GM23338 (cell line): ENCODE measurements around the gene NTPCR. TPM values are rescaled to one million over a fixed set of nuclear protein-coding genes. Genes with fewer than 3 reads are reported as not detected.

Experiments
- ATAC-seq: fragments of 200-7000 bp; cut with Tn5 transposase; 3 replicates; pipeline ENCODE4 v1.9.1; 2020
- DNase-seq: peaks from one replicate; pipeline ENCODE4 v3.0.0-alpha.2; 2015; ENCODE audit warnings: low spot score
- H2AFZ ChIP-seq: fragments of 200-600 bp; sonication (generic); 2 replicates; pipeline ENCODE4 v1.8.0; 2016; ENCODE audit warnings: antibody characterized with exemption, mild to moderate bottlenecking, moderate library complexity
- H3F3A ChIP-seq: fragments of 200-600 bp; sonication (generic); replicated peaks from 2 replicates; pipeline ENCODE4 v1.8.0; 2017; ENCODE audit warnings: antibody characterized with exemption, mixed run types, low read depth
- H3K27ac ChIP-seq: fragments of 200-600 bp; sonication (generic); 2 replicates; pipeline ENCODE4 v1.6.1; 2016; ENCODE audit warnings: low read depth
- H3K27me3 ChIP-seq: fragments of 200-600 bp; sonication (generic); 2 replicates; pipeline ENCODE4 v1.8.0; 2016; ENCODE audit warnings: mild to moderate bottlenecking, mixed run types, moderate library complexity; ENCODE audit not compliant: insufficient read depth
- H3K36me3 ChIP-seq: fragments of 200-600 bp; sonication (generic); 2 replicates; pipeline ENCODE4 v1.8.0; 2016; ENCODE audit warnings: mild to moderate bottlenecking; ENCODE audit not compliant: insufficient read depth
- H3K4me1 ChIP-seq: fragments of 200-600 bp; sonication (generic); 2 replicates; pipeline ENCODE4 v1.8.0; 2016; ENCODE audit warnings: mild to moderate bottlenecking, moderate library complexity; ENCODE audit not compliant: insufficient read depth
- H3K4me2 ChIP-seq: fragments of 200-600 bp; sonication (generic); 2 replicates; pipeline ENCODE4 v1.7.1; 2017; ENCODE audit warnings: mixed run types
- H3K4me3 ChIP-seq: fragments of 200-600 bp; sonication (generic); 2 replicates; pipeline ENCODE4 v1.6.1; 2016; ENCODE audit warnings: mixed run types
- H3K79me2 ChIP-seq: fragments of 200-600 bp; sonication (generic); replicated peaks from 2 replicates; pipeline ENCODE4 v1.8.0; 2017; ENCODE audit warnings: mild to moderate bottlenecking; ENCODE audit not compliant: insufficient read depth
- H3K9me2 ChIP-seq: fragments of 200-600 bp; sonication (generic); 2 replicates; pipeline ENCODE4 v1.8.0; 2017; ENCODE audit not compliant: insufficient read depth
- H4K20me1 ChIP-seq: fragments of 200-600 bp; sonication (generic); replicated peaks from 2 replicates; pipeline ENCODE4 v1.8.0; 2017; ENCODE audit warnings: mild to moderate bottlenecking; ENCODE audit not compliant: insufficient read depth
- H3K27ac Mint-ChIP-seq: 2 replicates; pipeline ENCODE4 v1.8.0; 2020; ENCODE audit warnings: inconsistent platforms, mild to moderate bottlenecking, moderate library complexity, mixed read lengths
- H3K27me3 Mint-ChIP-seq: 3 replicates; pipeline ENCODE4 v1.8.0; 2022; ENCODE audit warnings: low read depth, mild to moderate bottlenecking, moderate library complexity, mixed read lengths, inconsistent platforms; ENCODE audit not compliant: insufficient read depth, poor library complexity
- H3K36me3 Mint-ChIP-seq: 3 replicates; pipeline ENCODE4 v1.8.0; 2021; ENCODE audit warnings: low read depth, mild to moderate bottlenecking, inconsistent platforms, moderate library complexity, mixed read lengths
- H3K4me1 Mint-ChIP-seq: 3 replicates; pipeline ENCODE4 v1.8.0; 2020; ENCODE audit warnings: mild to moderate bottlenecking, inconsistent platforms, mixed read lengths
- H3K4me3 Mint-ChIP-seq: 3 replicates; pipeline ENCODE4 v1.8.0; 2021; ENCODE audit warnings: moderate library complexity, mild to moderate bottlenecking, inconsistent platforms, mixed read lengths
- H3K9me3 Mint-ChIP-seq: 3 replicates; pipeline ENCODE4 v1.8.0; 2020; ENCODE audit warnings: moderate library complexity, mild to moderate bottlenecking, inconsistent platforms, mixed read lengths
- CTCF ChIP-seq, 2 experiments: fragments of 200-600 bp in 1 of 2; sonication (generic) in 1 of 2; conservative IDR thresholded peaks; 2 replicates each; pipeline versions ENCODE4 v1.5.1 to v1.6.1; 2016 to 2017; ENCODE audit warnings: antibody characterized with exemption in 2 of 2, low read depth in 2 of 2, mild to moderate bottlenecking in 2 of 2, moderate library complexity in 1 of 2
- EZH2 ChIP-seq: fragments of 200-600 bp; sonication (generic); IDR thresholded peaks from one replicate; pipeline ENCODE4 v1.8.0; 2017; ENCODE audit warnings: antibody characterized with exemption, mild to moderate bottlenecking, low read depth; ENCODE audit not compliant: unreplicated experiment
- JUNB ChIP-seq: IDR thresholded peaks from one replicate; pipeline ENCODE4 v1.6.1; 2016; ENCODE audit warnings: antibody characterized with exemption; ENCODE audit not compliant: unreplicated experiment
- REST ChIP-seq: IDR thresholded peaks from one replicate; pipeline ENCODE4 v1.6.1; 2018; ENCODE audit warnings: antibody characterized with exemption; ENCODE audit not compliant: unreplicated experiment
- STAT1 ChIP-seq: IDR thresholded peaks from one replicate; pipeline ENCODE4 v1.6.1; 2016; ENCODE audit warnings: antibody characterized with exemption; ENCODE audit not compliant: unreplicated experiment
- ZNF462 ChIP-seq: fragments of 250-450 bp; sonication (Bioruptor Pico); IDR thresholded peaks from 2 replicates; pipeline ENCODE4 v1.5.0; 2020; ENCODE audit warnings: mild to moderate bottlenecking, moderate library complexity
- polyA plus RNA-seq: library from polyadenylated mRNA; unstranded; fragments of >200 nt; fragmentation: Nextera tagmentation; extraction: Ambion mirVana; gene quantifications from 2 replicates; pipeline ENCODE4 v1.2.1, GENCODE V29; 2016
- total RNA-seq: library from RNA; depleted of rRNA; stranded (reverse); fragments of >200 nt; shearing (Covaris generic); gene quantifications from 2 replicates; pipeline ENCODE4 v1.2.3, GENCODE V29; 2014

The NTPCR gene
- total and polyA plus RNA-seq, 2 experiments from 2014 or later, result 64.1 to 150 TPM

DNA sequence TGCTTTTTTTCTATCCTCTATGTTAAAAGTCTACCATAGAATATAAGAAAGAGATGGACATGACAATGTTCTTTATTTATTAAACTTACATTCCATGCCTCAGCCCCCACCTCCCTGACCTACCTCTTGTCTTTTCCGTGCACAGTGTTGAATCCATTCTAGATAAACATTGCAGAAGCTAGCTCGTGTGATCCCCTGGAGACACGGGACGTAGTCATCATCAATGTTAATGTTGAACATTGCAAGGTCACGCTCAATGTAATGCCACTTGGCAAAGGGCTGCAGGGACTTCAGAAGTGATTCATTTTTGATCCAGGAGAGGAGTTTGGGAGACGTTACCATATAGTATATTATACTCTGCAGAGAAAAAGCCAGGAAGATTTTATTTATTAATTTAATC, 66.4 kb downstream of the NTPCR start:
- Mint-ChIP-seq H3K4me3 (no peak overlapping the region), H3K27me3 (peaks cover 3% of the 10 kb centered on the region), H3K9me3 (no peaks in the 10 kb centered on the region), H3K27ac (no peak overlapping the region), H3K36me3 (peaks cover 51% of the 10 kb centered on the region), H3K4me1 (peaks cover 7% of the 10 kb centered on the region; the same call in 2 of the 3 replicates)
- no peak overlapping the region for H2AFZ ChIP-seq
- no peak overlapping the region for H3K4me3 ChIP-seq
- H3K4me1 ChIP-seq, result no peaks in the 10 kb centered on the region
- TF ChIP-seq ZNF462 (CRISPR knock-in tag), result no peak
- no peak for TF ChIP-seq REST
- TF ChIP-seq STAT1, result no peak
- TF ChIP-seq EZH2, result no peak
- TF ChIP-seq JUNB, result no peak
- TF ChIP-seq CTCF (conservative IDR thresholded peaks at IDR 0.05; ENCODE audit: low read depth in 2 of 2), result no peak
- no peak for ATAC-seq
- H3K9me2 ChIP-seq, result no peaks in the 10 kb centered on the region
- H3K4me2 ChIP-seq, result no peak overlapping the region
- H3F3A ChIP-seq, result no peaks in the 10 kb centered on the region
- no peaks in the 10 kb centered on the region for H3K27me3 ChIP-seq
- no peaks in the 10 kb centered on the region for H3K79me2 ChIP-seq
- H4K20me1 ChIP-seq, result no peaks in the 10 kb centered on the region; the same call in 1 of the 2 replicates
- no peak for DNase-seq
- no peak overlapping the region for H3K27ac ChIP-seq
- peaks cover 21% of the 10 kb centered on the region for H3K36me3 ChIP-seq
